HL-60 (cell line): ENCODE results near the gene SMYD1.

Experiments used
- DNase-seq, 2 experiments: peaks; one replicate each; pipeline ENCODE4 v3.0.0-alpha.2; 2010 to 2020; ENCODE audit warnings: low read depth in 1 of 2, low spot score in 1 of 2
- H3K27ac ChIP-seq: fragments of 250-450 bp; sonication (Bioruptor Pico); replicated peaks from 2 replicates; pipeline ENCODE4 v1.5.1; 2020; ENCODE audit warnings: mild to moderate bottlenecking, moderate library complexity
- H3K27me3 ChIP-seq: fragments of 250-450 bp; sonication (Bioruptor Pico); 2 replicates; pipeline ENCODE4 v1.5.1; 2021; ENCODE audit warnings: mild to moderate bottlenecking, moderate library complexity; ENCODE audit not compliant: insufficient read depth, poor library complexity, severe bottlenecking
- H3K4me3 ChIP-seq: replicated peaks from 2 replicates; pipeline ENCODE4 v1.5.1; 2011; ENCODE audit warnings: mild to moderate bottlenecking, control low read depth, low read length; ENCODE audit not compliant: insufficient read depth
- GABPA ChIP-seq: IDR thresholded peaks from 2 replicates; pipeline ENCODE4 v1.6.1; 2012; ENCODE audit warnings: low read depth
- POLR2AphosphoS5 ChIP-seq: IDR thresholded peaks from 2 replicates; pipeline ENCODE4 v1.6.1; 2012; ENCODE audit warnings: low read depth
- REST ChIP-seq: IDR thresholded peaks from 2 replicates; pipeline ENCODE4 v1.6.1; 2012; ENCODE audit warnings: low read depth; ENCODE audit not compliant: insufficient replicate concordance
- SPI1 ChIP-seq: IDR thresholded peaks from 2 replicates; pipeline ENCODE4 v1.6.1; 2012; ENCODE audit warnings: low read depth, mild to moderate bottlenecking, borderline replicate concordance
- TF ChIP-seq, protein P1 (sequence below): IDR thresholded peaks from one replicate; pipeline ENCODE4 v1.5.1; 2011; ENCODE audit warnings: low read length, control low read depth, inconsistent platforms; ENCODE audit not compliant: insufficient read depth

Gene SMYD1

DNA sequence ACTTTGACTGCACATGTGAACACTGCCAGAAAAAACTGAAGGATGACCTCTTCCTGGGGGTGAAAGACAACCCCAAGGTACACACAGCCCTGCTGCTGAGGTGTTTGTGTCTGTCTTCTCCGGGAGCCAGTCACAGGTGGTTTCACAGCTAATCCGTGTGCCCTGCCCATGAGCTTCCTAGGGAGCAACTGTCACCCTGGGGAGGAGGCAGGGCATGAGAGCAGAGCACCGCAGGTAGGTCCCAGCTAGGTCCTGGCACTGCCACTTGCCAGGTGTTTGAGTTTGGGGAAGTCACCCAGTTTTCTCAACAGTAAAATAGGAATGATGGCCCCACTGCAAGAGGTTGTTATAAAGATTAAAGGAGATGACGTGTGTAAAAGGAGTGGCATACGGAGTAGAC lies 29.1 kb downstream of the SMYD1 start:
- TF ChIP-seq, protein P1, sequence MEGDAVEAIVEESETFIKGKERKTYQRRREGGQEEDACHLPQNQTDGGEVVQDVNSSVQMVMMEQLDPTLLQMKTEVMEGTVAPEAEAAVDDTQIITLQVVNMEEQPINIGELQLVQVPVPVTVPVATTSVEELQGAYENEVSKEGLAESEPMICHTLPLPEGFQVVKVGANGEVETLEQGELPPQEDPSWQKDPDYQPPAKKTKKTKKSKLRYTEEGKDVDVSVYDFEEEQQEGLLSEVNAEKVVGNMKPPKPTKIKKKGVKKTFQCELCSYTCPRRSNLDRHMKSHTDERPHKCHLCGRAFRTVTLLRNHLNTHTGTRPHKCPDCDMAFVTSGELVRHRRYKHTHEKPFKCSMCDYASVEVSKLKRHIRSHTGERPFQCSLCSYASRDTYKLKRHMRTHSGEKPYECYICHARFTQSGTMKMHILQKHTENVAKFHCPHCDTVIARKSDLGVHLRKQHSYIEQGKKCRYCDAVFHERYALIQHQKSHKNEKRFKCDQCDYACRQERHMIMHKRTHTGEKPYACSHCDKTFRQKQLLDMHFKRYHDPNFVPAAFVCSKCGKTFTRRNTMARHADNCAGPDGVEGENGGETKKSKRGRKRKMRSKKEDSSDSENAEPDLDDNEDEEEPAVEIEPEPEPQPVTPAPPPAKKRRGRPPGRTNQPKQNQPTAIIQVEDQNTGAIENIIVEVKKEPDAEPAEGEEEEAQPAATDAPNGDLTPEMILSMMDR, result no peak
- TF ChIP-seq POLR2AphosphoS5 (no peak), GABPA (no peak), REST (no peak), SPI1 (no peak)
- Histone ChIP-seq H3K27ac (no peak overlapping the region), H3K27me3 (no peaks in the 10 kb centered on the region), H3K4me3 (no peak overlapping the region)
- no peak for DNase-seq

GRCh38 chr2:88097192-88097591 lies 29.6 kb downstream of the SMYD1 start:
- no peak for DNase-seq
- TF ChIP-seq GABPA (no peak), POLR2AphosphoS5 (no peak), SPI1 (no peak), REST (no peak)
- TF ChIP-seq, protein P1, result no peak
- no peak overlapping the region for H3K27ac ChIP-seq
- no peak overlapping the region for H3K4me3 ChIP-seq
- no peaks in the 10 kb centered on the region for H3K27me3 ChIP-seq

- TF ChIP-seq SPI1 (no peak), POLR2AphosphoS5 (no peak), REST (no peak), GABPA (no peak)
- TF ChIP-seq, protein P1, result no peak
- no peak overlapping the region for H3K27ac ChIP-seq
- H3K4me3 ChIP-seq, result no peak overlapping the region
- no peak for DNase-seq
- H3K27me3 ChIP-seq, result no peaks in the 10 kb centered on the region
Measured at GRCh38 chr2:88097891-88098557, 30.4 kb downstream of the SMYD1 start.
